HG02588 (cell line): Measurements from ENCODE around the gene TMEM106C.

Source experiments
- ATAC-seq: cut with Tn5 transposase; IDR thresholded peaks from one replicate; pipeline ENCODE4 v1.9.1; 2021; ENCODE audit warnings: mild to moderate bottlenecking, moderate library complexity; ENCODE audit not compliant: unreplicated experiment

TMEM106C gene

DNA sequence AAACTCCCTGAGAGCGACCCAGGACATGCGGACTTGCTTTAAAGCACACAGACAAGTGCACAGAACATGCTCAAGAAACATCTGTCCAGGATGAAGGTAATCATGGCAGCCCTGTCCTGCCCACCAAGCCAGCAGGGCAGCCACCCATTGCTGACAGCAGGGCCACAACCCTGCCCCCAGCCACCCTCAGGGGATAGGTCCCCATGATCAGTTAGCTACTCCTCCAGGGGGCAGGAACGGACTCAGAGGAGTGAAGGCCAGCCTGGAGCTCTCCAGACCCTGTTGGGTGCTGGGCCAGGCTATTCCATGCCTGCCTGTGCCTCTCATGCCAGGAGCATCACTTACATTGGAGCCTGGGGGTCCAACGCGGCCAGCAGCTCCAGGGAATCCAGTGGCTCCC, 15.8 kb downstream of the TMEM106C start:
- ATAC-seq, result no peak

DNA sequence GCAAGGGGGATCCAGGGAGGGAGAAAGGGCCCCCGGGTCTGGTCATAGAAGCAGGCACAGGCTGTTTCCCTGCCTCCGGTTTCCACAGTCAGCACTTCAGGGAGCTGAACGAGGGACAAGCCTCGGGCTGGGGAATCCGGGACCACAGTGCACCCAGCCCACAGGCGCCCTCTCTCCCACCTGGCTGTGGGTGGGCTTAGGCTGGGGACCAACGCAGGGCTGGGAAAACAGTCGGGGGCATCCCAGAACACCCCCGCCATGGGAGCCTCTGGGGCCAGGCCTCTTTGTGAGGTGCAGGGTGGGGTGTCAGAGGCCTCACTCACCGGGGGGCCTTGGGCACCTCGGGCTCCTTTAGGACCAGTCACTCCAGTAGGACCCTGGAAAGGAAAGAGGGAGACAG, 16.3 kb downstream of the TMEM106C start:
- ATAC-seq, result no peak

DNA sequence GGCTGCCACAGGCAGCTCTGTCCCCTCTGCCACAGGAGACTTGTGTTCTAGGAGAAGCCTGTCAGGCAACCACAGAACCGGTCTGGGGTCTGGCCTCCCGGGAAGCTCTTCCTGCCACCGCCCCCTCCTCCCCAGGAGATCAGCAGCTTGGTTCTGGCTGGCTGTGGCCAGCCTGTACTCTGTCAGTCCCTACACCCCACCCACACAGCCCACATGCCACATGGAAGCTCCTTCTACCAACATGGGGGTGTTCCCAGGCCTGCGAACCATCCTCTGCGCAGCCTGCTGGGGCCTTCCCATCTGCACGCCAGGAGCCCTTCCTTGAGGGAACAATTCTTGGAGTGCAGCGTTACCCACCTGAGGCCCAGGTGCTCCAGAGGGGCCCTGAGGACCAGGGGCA, 16.8 kb downstream of the TMEM106C start:
- no peak for ATAC-seq

DNA sequence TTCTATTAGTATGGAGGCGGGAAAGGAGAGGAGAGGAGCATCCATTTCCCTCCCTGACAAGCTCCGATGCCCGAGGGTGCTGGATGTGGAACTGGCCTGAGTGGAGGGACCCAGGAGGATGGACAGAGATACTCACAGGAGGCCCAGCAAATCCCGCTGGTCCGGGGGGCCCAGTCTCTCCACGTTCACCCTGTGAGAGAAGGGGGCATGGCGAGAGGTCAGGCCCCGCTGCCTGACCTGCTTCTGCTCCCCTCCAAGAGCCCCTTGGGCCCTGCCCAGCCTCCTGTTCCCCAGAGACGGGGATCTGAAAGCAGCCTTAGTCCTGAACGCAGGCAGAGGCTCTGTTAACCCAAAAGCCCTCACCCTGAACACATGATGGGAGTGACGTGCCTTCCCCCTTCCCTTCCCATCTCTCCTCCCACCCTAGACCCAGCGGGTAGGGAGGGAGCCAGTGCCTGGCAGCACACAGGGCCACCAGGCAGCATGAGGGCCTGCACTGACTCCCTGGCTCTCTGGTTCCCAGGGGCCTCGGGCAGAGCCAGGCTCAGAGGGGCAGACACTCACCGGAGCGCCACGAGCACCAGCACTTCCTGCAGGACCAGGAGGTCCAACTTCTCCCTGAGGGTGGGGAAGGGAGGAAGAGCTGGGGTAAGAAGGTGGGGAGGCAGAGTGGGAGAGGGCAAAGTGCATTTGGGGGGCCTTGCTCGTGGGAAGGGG, 17.5 kb downstream of the TMEM106C start:
- no peak for ATAC-seq

- ATAC-seq, result no peak
Measured at GRCh38 chr12:47981496-47982260, 18.3 kb downstream of the TMEM106C start.

GRCh38 chr12:47982311-47982710, 18.9 kb downstream of the TMEM106C start:
- no peak for ATAC-seq

- ATAC-seq, result no peak
Measured at GRCh38 chr12:47982770-47983169, 19.4 kb downstream of the TMEM106C start.

DNA sequence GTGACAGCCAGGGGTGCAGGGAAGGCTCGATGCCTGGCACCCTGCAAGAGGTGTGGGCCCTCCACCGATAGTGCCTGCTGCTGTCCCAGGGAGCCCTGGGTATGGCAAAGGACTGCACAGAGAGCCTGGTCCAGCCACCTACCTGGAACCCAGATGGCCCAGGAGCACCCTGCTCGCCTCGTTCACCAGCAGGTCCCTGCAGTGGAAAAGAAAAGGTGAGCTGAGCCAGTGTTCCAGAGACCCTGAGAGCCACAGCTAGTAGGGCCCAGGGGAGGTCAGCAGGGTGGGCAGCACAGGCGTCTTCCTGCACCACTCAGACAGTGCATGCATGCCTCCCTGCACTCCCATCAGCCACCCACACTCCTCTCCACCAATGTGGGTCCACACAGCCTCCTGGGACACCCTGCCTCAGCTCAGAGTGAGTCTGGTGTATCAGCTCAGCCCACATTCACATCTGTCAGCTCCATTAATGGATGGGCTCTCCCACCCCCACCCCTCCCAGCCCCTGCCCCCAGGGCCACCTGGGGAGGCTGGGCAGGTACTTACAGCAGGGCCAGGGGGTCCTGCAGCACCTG, 20.2 kb downstream of the TMEM106C start:
- no peak for ATAC-seq

DNA sequence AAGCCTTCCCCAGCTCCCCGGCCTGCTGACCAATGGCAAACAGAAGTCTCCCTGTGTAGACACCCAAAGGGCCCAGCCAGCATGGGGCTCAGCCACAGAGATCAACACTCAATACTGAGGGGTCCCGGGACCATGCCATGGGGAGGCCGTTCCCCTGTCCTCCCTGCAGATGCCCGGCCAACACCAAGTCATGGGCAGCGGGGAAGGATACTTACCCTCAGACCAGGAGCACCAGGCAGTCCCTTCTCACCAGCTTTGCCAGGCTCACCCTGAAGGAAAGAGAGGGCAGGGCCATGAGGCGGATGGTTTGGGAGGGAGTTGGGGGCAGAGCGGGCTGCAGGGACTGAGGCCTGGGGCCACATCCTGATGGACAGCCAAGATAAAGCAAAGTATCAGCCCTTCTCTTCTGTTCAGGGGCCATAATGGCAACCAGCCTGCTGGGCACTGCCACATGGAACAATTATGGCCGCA, 21.0 kb downstream of the TMEM106C start:
- no peak for ATAC-seq

- no peak for ATAC-seq
Measured at GRCh38 chr12:47985596-47986290, 22.3 kb downstream of the TMEM106C start.

DNA sequence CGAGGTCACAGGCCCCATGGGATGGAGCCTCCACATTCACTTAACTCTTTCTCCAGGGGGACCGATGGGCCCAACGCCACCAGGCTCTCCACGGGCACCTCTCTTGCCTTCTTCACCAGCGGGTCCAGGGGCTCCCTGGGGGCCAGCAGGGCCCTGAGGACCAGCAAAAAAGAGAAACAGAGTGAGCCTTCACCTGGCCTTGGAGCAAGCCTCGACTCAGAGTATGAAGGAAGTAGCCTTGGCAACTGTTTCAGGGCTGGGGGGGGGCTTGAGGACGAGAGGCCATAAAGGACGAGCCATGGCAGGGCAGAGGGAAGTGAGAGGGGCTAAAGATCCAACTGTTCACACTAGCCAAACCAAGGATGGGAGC, 22.9 kb downstream of the TMEM106C start:
- no peak for ATAC-seq

DNA sequence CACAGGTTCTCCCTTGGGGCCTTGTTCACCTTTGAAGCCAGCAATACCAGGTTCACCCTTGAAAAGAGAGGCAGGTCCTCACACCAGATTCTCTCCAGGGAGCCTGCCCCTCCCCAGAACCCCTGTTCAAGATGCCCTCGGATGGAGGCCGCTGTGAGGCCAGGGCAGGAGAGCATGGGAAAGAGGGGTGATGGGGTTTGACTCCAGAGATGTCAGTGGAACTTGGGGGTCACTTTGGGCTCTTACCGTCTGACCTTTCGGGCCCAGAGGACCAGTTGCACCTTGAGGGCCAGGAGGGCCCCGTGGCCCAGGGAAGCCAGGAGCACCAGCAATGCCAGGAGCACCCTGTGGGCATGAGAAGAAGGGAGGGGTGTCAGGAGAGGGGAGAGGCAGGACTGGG, 23.4 kb downstream of the TMEM106C start:
- no peak for ATAC-seq

GRCh38 chr12:47987411-47988072, 24.1 kb downstream of the TMEM106C start:
- no peak for ATAC-seq

DNA sequence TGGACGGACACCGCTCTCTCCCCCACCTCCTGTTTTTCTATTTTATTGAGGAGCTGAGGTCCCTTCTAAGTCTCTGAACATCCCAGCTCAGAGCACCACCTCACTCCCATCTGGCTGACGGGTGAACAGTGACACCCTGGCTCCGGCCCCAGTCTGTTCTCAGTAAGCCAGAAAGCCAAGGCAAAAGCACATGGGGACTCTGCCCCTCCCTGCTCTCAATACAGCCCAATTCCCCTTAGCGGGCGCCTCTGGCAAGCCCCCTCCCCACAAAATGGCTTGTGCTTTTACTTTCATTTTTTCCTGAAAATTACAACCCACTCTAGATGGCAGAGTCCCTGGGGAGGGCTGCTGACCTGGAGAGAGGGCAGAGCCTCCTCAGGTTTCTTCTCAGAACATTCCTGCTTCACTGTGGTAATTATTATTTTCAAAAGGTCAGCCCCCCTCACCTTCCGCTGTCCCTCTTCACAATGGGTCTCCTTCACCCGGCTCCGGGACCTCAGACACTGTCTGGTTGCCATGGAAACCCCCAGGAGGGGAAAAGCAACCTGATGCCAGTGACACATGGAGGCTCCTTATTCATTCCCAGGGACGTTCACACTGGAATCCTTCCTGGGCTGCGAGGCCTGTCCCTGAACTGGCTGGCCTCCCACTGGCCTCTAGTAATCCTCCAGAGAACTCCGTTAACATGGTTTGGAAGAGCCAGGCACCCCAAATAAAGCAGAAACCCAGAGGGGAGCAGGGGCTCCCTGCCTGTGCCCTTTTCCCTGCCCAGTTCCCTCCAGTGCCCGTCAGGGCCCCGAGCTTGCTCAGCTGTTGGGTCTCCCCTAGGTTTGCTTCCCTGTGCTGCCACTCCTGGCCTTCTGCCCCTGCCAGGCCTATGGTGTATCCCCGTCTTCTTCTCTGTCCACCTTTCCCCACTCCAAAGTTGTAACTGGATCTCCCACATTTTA, 25.0 kb downstream of the TMEM106C start:
- no peak for ATAC-seq

DNA sequence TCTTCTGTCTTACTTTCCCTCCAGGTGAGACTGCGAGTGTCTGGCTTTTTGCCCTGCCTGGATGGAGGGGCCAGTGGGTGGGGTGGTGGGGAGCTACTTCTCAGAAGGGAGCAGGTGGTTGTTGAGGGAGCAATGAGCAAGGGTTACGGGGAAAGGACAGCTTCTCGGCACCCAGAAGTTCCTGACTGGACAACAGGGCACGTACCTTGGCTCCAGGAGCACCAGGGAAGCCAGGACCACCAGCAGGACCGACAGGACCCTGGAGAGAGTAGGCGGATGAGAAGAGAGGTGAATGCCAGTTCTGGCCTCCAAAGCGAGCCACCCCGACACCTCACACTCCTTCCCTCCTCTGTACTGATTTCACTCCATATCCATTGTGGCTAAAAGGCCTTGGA, 25.6 kb downstream of the TMEM106C start:
- ATAC-seq, result no peak

- ATAC-seq, result no peak
Measured at GRCh38 chr12:47989666-47990065, 26.3 kb downstream of the TMEM106C start.

DNA sequence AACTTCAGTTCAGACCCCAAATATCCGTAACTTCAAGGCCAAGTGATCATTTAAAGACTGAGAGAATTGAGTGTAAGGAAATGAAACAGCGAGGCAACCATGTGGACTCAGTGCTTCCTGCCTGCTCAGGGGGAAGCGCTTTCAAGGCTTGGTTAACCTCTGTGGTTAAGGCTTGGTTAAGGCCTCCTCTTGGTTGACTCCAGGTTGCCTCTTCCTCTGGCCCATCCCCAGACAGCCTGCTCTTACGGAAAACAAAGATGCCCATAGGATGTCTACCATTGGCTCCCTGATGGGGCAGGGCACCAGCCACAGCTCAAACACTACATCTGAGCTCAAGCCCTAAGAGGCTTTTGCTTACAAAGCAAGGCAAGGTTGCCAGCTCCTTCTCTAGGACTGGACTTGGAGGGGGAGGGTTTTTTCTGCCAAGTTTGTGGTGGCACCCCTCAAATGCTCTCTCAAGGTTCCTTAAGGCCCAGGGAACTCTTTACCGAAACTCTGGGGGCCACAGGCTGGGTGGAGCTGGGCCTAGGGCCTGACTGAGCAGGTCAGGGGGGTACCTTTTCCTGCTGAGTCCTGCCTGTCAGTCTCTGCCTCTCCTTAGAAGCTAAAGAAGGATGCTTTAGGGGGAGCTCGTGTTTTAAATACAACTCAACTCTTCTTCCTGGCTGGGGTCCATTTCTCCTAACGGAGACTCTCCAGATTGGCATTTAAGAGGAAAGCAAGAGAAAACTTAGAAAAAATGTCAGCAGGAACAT, 27.1 kb downstream of the TMEM106C start:
- peak; percentile 84 for ATAC-seq

GRCh38 chr12:47991106-47992061, 28.0 kb downstream of the TMEM106C start:
- no peak for ATAC-seq
